IMR-90 (cell line): Measurements from ENCODE around the gene INTS2. TPM values are rescaled to one million over a fixed set of nuclear protein-coding genes. Genes with fewer than 3 reads are reported as not detected.

Experiments used
- ATAC-seq: fragments of 200-7000 bp; cut with Tn5 transposase; 2 replicates; pipeline ENCODE4 v1.9.1; 2020; ENCODE audit warnings: low read depth, mild to moderate bottlenecking, moderate library complexity
- BruUV-seq: library from RNA; stranded (reverse); fragments of 400-500 nt; replicated peaks from 2 replicates; lab custom pipeline; 2021; lab: Mats Ljungman, UMichigan
- CTCF ChIA-PET: fragments of 300-600 bp; formaldehyde crosslinking; extraction: SDS; loops from one replicate; lab custom pipeline; 2021; ENCODE audit warnings: antibody characterized with exemption; lab: Yijun Ruan, JAX
- POLR2A ChIA-PET: fragments of 300-600 bp; sonication (Branson Sonifier 250); formaldehyde crosslinking; loops from one replicate; lab custom pipeline; 2022; ENCODE audit warnings: antibody characterized with exemption; ENCODE audit not compliant: unreplicated experiment; lab: Charles Lee
- DNase-seq: peaks from one replicate; pipeline ENCODE4 v3.0.0; 2013
- H2AFZ ChIP-seq: replicated peaks from 2 replicates; pipeline ENCODE3; 2013; ENCODE audit warnings: low read length, mild to moderate bottlenecking; ENCODE audit not compliant: poor library complexity
- H2AK5ac ChIP-seq: 2 replicates; pipeline ENCODE4 v1.6.1; 2013; ENCODE audit warnings: low read depth, low read length, inconsistent platforms
- H2AK9ac ChIP-seq: replicated peaks from 2 replicates; pipeline ENCODE3; 2013; ENCODE audit warnings: mild to moderate bottlenecking, low read depth, low read length, moderate library complexity; ENCODE audit not compliant: poor library complexity
- H2BK120ac ChIP-seq: 2 replicates; pipeline ENCODE4 v1.6.1; 2013; ENCODE audit warnings: low read depth, low read length, inconsistent platforms
- H2BK15ac ChIP-seq: 3 replicates; pipeline ENCODE4 v1.6.1; 2013; ENCODE audit warnings: low read depth, low read length, inconsistent platforms
- H2BK20ac ChIP-seq: 2 replicates; pipeline ENCODE4 v1.6.1; 2013; ENCODE audit warnings: low read depth, mild to moderate bottlenecking, inconsistent platforms, low read length, moderate library complexity
- H2BK5ac ChIP-seq: 2 replicates; pipeline ENCODE4 v1.6.1; 2013; ENCODE audit warnings: mild to moderate bottlenecking, low read depth, low read length, inconsistent platforms; ENCODE audit not compliant: poor library complexity, severe bottlenecking
- H3K14ac ChIP-seq: replicated peaks from 2 replicates; pipeline ENCODE4 v1.6.1; 2013; ENCODE audit warnings: low read depth, low read length, inconsistent platforms
- H3K18ac ChIP-seq: 2 replicates; pipeline ENCODE4 v1.6.1; 2013; ENCODE audit warnings: low read depth, low read length, control low read depth
- H3K23ac ChIP-seq: 2 replicates; pipeline ENCODE4 v1.6.1; 2013; ENCODE audit warnings: low read depth, low read length, inconsistent platforms
- H3K27ac ChIP-seq: 2 replicates; pipeline ENCODE4 v1.5.1; 2013; ENCODE audit warnings: mild to moderate bottlenecking, control low read depth, low read length; ENCODE audit not compliant: insufficient read depth
- H3K27me3 ChIP-seq: 2 replicates; pipeline ENCODE4 v1.6.1; 2013; ENCODE audit warnings: low read length; ENCODE audit not compliant: control insufficient read depth, insufficient read depth
- H3K36me3 ChIP-seq: 2 replicates; pipeline ENCODE4 v1.6.1; 2013; ENCODE audit warnings: low read length, mixed read lengths; ENCODE audit not compliant: control insufficient read depth, insufficient read depth
- H3K4ac ChIP-seq: 2 replicates; pipeline ENCODE4 v1.6.1; 2013; ENCODE audit warnings: low read depth, low read length, inconsistent platforms
- H3K4me1 ChIP-seq: 2 replicates; pipeline ENCODE4 v1.6.1; 2013; ENCODE audit warnings: low read length, mixed read lengths; ENCODE audit not compliant: control insufficient read depth, insufficient read depth
- H3K4me2 ChIP-seq: 2 replicates; pipeline ENCODE4 v1.6.1; 2013; ENCODE audit warnings: low read depth, mild to moderate bottlenecking, control low read depth, low read length, moderate library complexity
- H3K4me3 ChIP-seq: 2 replicates; pipeline ENCODE4 v1.5.1; 2013; ENCODE audit warnings: low read depth, mild to moderate bottlenecking, control low read depth, low read length, moderate library complexity; ENCODE audit not compliant: insufficient read depth
- H3K56ac ChIP-seq: 2 replicates; pipeline ENCODE4 v1.6.1; 2013; ENCODE audit warnings: low read length, inconsistent platforms; ENCODE audit not compliant: insufficient read depth; ENCODE audit errors: extremely low read depth
- H3K79me1 ChIP-seq, 2 experiments: 2 replicates each; pipeline ENCODE4 v1.6.1; 2013; ENCODE audit warnings: low read length in 2 of 2, inconsistent platforms in 1 of 2, low read depth in 1 of 2
- H3K9ac ChIP-seq: 2 replicates; pipeline ENCODE4 v1.6.1; 2013; ENCODE audit warnings: low read depth, low read length, control low read depth
- H3K9me1 ChIP-seq: 2 replicates; pipeline ENCODE4 v1.6.1; 2013; ENCODE audit warnings: low read length, inconsistent platforms; ENCODE audit not compliant: insufficient read depth
- H3K9me3 ChIP-seq: 2 replicates; pipeline ENCODE4 v1.6.1; 2013; ENCODE audit warnings: low read length; ENCODE audit not compliant: control insufficient read depth, insufficient read depth
- H4K20me1 ChIP-seq: 2 replicates; pipeline ENCODE4 v1.6.1; 2013; ENCODE audit warnings: low read length, inconsistent platforms; ENCODE audit not compliant: insufficient read depth
- H4K5ac ChIP-seq: 2 replicates; pipeline ENCODE4 v1.6.1; 2013; ENCODE audit warnings: mild to moderate bottlenecking, low read depth, low read length, control low read depth
- H4K8ac ChIP-seq, 2 experiments: 2 replicates each; pipeline ENCODE4 v1.6.1; 2013; ENCODE audit warnings: low read depth in 2 of 2, low read length in 2 of 2, control low read depth in 1 of 2, inconsistent platforms in 1 of 2
- H4K91ac ChIP-seq: 2 replicates; pipeline ENCODE4 v1.6.1; 2013; ENCODE audit warnings: low read depth, low read length, inconsistent platforms; ENCODE audit not compliant: insufficient read depth
- BHLHE40 ChIP-seq: fragments of 150-350 bp; IDR thresholded peaks from 2 replicates; pipeline ENCODE4 v1.6.1; 2016; ENCODE audit warnings: mild to moderate bottlenecking, low read depth, low read length
- CEBPB ChIP-seq: IDR thresholded peaks from 2 replicates; pipeline ENCODE4 v1.6.1; 2012; ENCODE audit warnings: low read depth, low read length, improper control_type of control experiment
- CHD1 ChIP-seq: IDR thresholded peaks from 2 replicates; pipeline ENCODE4 v1.6.1; 2012; ENCODE audit warnings: low read depth, low read length, improper control_type of control experiment
- FOS ChIP-seq: fragments of 150-350 bp; IDR thresholded peaks from 2 replicates; pipeline ENCODE4 v1.6.1; 2016; ENCODE audit warnings: low read depth, low read length
- MAFK ChIP-seq: IDR thresholded peaks from 2 replicates; pipeline ENCODE4 v1.6.1; 2012; ENCODE audit warnings: low read depth, low read length, improper control_type of control experiment
- MAZ ChIP-seq: IDR thresholded peaks from 2 replicates; pipeline ENCODE4 v1.6.1; 2012; ENCODE audit warnings: low read depth, mild to moderate bottlenecking, low read length, improper control_type of control experiment, moderate library complexity, borderline replicate concordance
- MXI1 ChIP-seq: IDR thresholded peaks from 2 replicates; pipeline ENCODE4 v1.6.1; 2012; ENCODE audit warnings: low read depth, mild to moderate bottlenecking, low read length, moderate library complexity, borderline replicate concordance
- NFE2L2 ChIP-seq: fragments of 150-350 bp; IDR thresholded peaks from 2 replicates; pipeline ENCODE4 v1.6.1; 2016; ENCODE audit warnings: low read depth, mild to moderate bottlenecking, low read length
- POLR2A ChIP-seq: IDR thresholded peaks from 2 replicates; pipeline ENCODE4 v1.6.1; 2012; ENCODE audit warnings: mild to moderate bottlenecking, low read depth, low read length
- RAD21 ChIP-seq: IDR thresholded peaks from 2 replicates; pipeline ENCODE4 v1.6.1; 2012; ENCODE audit warnings: low read length, improper control_type of control experiment
- RCOR1 ChIP-seq: IDR thresholded peaks from 2 replicates; pipeline ENCODE4 v1.6.1; 2012; ENCODE audit warnings: mild to moderate bottlenecking, low read length, improper control_type of control experiment; ENCODE audit not compliant: insufficient replicate concordance
- RFX5 ChIP-seq: IDR thresholded peaks from 2 replicates; pipeline ENCODE4 v1.8.0; 2012; ENCODE audit warnings: low read depth, mild to moderate bottlenecking, low read length, moderate library complexity
- SMC3 ChIP-seq: fragments of 150-350 bp; IDR thresholded peaks from 2 replicates; pipeline ENCODE4 v1.6.1; 2016; ENCODE audit warnings: low read depth, mild to moderate bottlenecking, antibody characterized with exemption, low read length, moderate library complexity
- WGBS, 2 experiments: methylation state at CpG; one replicate each; pipeline versions ENCODE4 v1.1.5 to v1.1.7; 2013; ENCODE audit warnings: missing lambda C conversion rate in 2 of 2; ENCODE audit not compliant: insufficient read length in 1 of 2; ENCODE audit errors: extremely low coverage in 2 of 2; 5-methylcytosine and 5-hydroxymethylcytosine counted together
- dilution Hi-C: fragments of 300-500 bp; cut with HindIII; formaldehyde crosslinking; loops from one replicate; pipeline ENCODE4 v1.14.3; 2018; ENCODE audit warnings: low sequenced_read_pairs; ENCODE audit not compliant: unreplicated experiment
- in situ Hi-C: fragments of 300-500 bp; cut with MboI; formaldehyde crosslinking; loops from 3 replicates; pipeline ENCODE4 v1.14.3; 2019; ENCODE audit warnings: low sequenced_read_pairs, inconsistent platforms, mixed read lengths
- intact Hi-C: fragments of 100-400 bp; cut with micrococcal nuclease; formaldehyde crosslinking; loops from 2 replicates; pipeline ENCODE4 v1.10.0; 2022
- polyA plus RNA-seq, 3 experiments: library from polyadenylated mRNA; depleted of rRNA; stranded (reverse); fragments of >200 nt; gene quantifications; 2 replicates each; pipeline ENCODE4 v1.2.3, GENCODE V29; 2012; ENCODE audit warnings: low replicate concordance in 1 of 3
- total RNA-seq: library from RNA; depleted of rRNA; stranded (reverse); fragments of >200 nt; gene quantifications from 2 replicates; pipeline ENCODE4 v1.2.3, GENCODE V29; 2012
- TF ChIP-seq, protein P1 (sequence below): fragments of 150-350 bp; IDR thresholded peaks from 2 replicates; pipeline ENCODE4 v1.6.1; 2016; ENCODE audit warnings: low read depth, mild to moderate bottlenecking, low read length, moderate library complexity, borderline replicate concordance
- TF ChIP-seq, protein P2 (sequence below): conservative IDR thresholded peaks from 2 replicates; pipeline ENCODE4 v1.5.1; 2012; ENCODE audit warnings: mild to moderate bottlenecking, low read depth, low read length, improper control_type of control experiment
- TF ChIP-seq, protein P3 (sequence below): fragments of 150-350 bp; IDR thresholded peaks from 2 replicates; pipeline ENCODE4 v1.6.1; 2017; ENCODE audit warnings: mild to moderate bottlenecking, antibody characterized with exemption, low read length, low read depth

The INTS2 gene
- total and polyA plus RNA-seq, 2 of the 4 experiments (the other 2 are of a cell fraction), result 4.0 to 17.4 TPM

GRCh38 chr17:61839300-61839786, 88.4 kb downstream of the INTS2 start:
- no peak overlapping the region for H2BK15ac ChIP-seq
- H3K18ac ChIP-seq, result no peak overlapping the region
- H2BK20ac ChIP-seq, result no peak overlapping the region
- H4K20me1 ChIP-seq, result no peaks in the 10 kb centered on the region; the same call in 1 of the 2 replicates
- H3K9me1 ChIP-seq, result peaks cover 5% of the 10 kb centered on the region
- DNase-seq (no peak), ATAC-seq (no peak)
- no TSS peak for BruUV-seq
- no peak overlapping the region for H2AFZ ChIP-seq
- H3K27ac ChIP-seq, result no peak overlapping the region
- H4K91ac ChIP-seq, result no peak overlapping the region
- 0 out of 2 replicates have a peak, but pooled peaks cover 3% of the 10 kb centered on the region for H3K36me3 ChIP-seq
- no peak overlapping the region for H2AK5ac ChIP-seq
- in situ Hi-C loops (no loop called here), intact Hi-C loops (no loop called here), dilution Hi-C loops (no loop called here)
- H3K4me3 ChIP-seq, result no peak overlapping the region
- H2AK9ac ChIP-seq, result no peak overlapping the region
- no peak overlapping the region for H3K14ac ChIP-seq
- no peak overlapping the region for H2BK5ac ChIP-seq
- no peak overlapping the region for H3K9ac ChIP-seq
- WGBS, 2 experiments, result no CpG with 5 or more reads among the region's 1 CpG
- H3K4me2 ChIP-seq, result no peak overlapping the region
- ChIA-PET POLR2A (no interaction called here), CTCF (interaction anchor here (1.4 to 1.6 kb wide), 2 partner anchors 24 to 204 kb away, joined by 4 to 5 read pairs; partner anchors contain the start of gene BRIP1)
- H3K23ac ChIP-seq, result no peak overlapping the region
- no peak overlapping the region for H3K56ac ChIP-seq
- H4K5ac ChIP-seq, result no peak overlapping the region
- H3K4ac ChIP-seq, result no peak overlapping the region
- no peaks in the 10 kb centered on the region for H3K27me3 ChIP-seq
- no peaks in the 10 kb centered on the region for H3K9me3 ChIP-seq
- TF ChIP-seq RAD21 (no peak), CHD1 (no peak), SMC3 (no peak), MXI1 (no peak), CEBPB (no peak), RFX5 (no peak), MAZ (no peak), RCOR1 (no peak), NFE2L2 (no peak), FOS (no peak), POLR2A (no peak), MAFK (no peak), BHLHE40 (no peak)
- TF ChIP-seq, protein P1, sequence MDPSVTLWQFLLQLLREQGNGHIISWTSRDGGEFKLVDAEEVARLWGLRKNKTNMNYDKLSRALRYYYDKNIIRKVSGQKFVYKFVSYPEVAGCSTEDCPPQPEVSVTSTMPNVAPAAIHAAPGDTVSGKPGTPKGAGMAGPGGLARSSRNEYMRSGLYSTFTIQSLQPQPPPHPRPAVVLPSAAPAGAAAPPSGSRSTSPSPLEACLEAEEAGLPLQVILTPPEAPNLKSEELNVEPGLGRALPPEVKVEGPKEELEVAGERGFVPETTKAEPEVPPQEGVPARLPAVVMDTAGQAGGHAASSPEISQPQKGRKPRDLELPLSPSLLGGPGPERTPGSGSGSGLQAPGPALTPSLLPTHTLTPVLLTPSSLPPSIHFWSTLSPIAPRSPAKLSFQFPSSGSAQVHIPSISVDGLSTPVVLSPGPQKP, result no peak
- TF ChIP-seq, protein P2, sequence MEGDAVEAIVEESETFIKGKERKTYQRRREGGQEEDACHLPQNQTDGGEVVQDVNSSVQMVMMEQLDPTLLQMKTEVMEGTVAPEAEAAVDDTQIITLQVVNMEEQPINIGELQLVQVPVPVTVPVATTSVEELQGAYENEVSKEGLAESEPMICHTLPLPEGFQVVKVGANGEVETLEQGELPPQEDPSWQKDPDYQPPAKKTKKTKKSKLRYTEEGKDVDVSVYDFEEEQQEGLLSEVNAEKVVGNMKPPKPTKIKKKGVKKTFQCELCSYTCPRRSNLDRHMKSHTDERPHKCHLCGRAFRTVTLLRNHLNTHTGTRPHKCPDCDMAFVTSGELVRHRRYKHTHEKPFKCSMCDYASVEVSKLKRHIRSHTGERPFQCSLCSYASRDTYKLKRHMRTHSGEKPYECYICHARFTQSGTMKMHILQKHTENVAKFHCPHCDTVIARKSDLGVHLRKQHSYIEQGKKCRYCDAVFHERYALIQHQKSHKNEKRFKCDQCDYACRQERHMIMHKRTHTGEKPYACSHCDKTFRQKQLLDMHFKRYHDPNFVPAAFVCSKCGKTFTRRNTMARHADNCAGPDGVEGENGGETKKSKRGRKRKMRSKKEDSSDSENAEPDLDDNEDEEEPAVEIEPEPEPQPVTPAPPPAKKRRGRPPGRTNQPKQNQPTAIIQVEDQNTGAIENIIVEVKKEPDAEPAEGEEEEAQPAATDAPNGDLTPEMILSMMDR, result no peak
- TF ChIP-seq, protein P3, sequence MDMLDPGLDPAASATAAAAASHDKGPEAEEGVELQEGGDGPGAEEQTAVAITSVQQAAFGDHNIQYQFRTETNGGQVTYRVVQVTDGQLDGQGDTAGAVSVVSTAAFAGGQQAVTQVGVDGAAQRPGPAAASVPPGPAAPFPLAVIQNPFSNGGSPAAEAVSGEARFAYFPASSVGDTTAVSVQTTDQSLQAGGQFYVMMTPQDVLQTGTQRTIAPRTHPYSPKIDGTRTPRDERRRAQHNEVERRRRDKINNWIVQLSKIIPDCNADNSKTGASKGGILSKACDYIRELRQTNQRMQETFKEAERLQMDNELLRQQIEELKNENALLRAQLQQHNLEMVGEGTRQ, result no peak
- no peak overlapping the region for H4K8ac ChIP-seq
- peaks cover 4% of the 10 kb centered on the region for H3K4me1 ChIP-seq
- H2BK120ac ChIP-seq, result no peak overlapping the region
- peaks cover 12 to 22% of the 10 kb centered on the region in 2 experiments for H3K79me1 ChIP-seq
